ENCODE data around the gene CDH13.

The CDH13 gene

DNA sequence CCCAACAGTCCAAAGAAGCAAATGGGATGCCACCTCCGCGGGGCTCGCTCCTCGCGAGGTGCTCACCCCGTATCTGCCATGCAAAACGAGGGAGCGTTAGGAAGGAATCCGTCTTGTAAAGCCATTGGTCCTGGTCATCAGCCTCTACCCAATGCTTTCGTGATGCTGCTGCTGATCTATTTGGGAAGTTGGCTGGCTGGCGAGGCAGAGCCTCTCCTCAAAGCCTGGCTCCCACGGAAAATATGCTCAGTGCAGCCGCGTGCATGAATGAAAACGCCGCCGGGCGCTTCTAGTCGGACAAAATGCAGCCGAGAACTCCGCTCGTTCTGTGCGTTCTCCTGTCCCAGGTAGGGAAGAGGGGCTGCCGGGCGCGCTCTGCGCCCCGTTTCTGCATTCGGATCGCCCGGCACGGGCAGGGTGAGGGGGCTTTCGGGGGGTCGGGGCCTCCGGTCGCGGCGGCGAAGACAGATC lies at the start of gene CDH13:
CDH13 (plus strand) TSS at position 179 of the 471 bp plus-strand sequence.
- no peak for DNase-seq (ENCODE audit: low read depth)

DNA sequence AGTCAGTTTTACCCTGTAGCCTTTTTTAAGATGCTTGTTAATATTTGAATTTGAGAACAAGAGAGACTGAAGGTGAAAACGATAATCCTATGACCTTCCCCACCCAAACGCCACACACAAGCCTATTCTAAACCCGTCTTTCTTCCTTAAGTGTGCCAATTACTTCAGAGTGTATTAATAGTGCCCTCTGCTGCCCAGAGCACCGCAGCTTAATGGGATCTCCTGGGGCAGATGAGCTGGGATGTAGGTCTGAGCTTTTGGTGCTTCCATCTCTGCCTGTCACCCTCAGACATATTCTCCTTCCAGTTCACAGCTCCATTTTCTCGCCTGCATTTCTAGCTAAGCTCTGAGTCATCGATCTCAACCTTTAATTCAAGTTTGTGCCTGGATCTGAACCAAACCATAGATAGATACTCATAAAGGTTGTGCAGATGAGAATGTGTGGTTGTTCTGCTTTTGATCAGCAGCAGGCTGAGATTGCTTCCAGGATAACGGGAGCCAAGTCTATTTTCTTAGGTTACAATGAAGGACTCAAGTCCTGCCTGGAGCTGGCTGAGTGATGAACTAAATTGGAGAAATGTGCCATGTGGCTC lies 46.4 kb upstream of the CDH13 start:
- DNase-seq (ENCODE audit: low read depth) = no peak

GRCh38 chr16:82582975-82583374 lies 43.8 kb upstream of the CDH13 start:
- DNase-seq (ENCODE audit: low read depth) = no peak

DNA sequence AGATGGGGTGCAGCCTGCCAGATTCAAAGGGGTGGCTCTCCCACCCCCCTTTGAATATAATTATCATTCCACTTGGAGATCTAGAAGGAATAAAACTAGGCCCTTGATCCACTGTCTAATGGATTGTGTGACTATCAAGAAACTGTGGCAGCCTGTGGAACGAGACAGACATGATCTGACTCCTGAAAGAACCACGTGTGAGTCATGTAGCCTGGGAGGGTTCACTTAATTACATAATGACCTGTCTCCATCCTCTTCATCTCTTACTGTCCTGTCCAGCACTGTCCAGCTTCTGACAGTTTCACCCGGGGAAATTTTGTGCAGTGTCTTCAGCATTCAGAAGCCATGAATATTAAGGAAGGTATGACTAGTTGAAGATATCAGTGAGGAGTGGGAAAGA lies 43.3 kb upstream of the CDH13 start:
- no peak for DNase-seq (ENCODE audit: low read depth)

GRCh38 chr16:82584553-82585152 lies 42.1 kb upstream of the CDH13 start:
- no peak for DNase-seq (ENCODE audit: low read depth)

- DNase-seq (ENCODE audit: low read depth) = no peak
Observed at GRCh38 chr16:82585675-82586074, 41.1 kb upstream of the CDH13 start.

GRCh38 chr16:82586130-82586529 lies 40.6 kb upstream of the CDH13 start:
- no peak for DNase-seq (ENCODE audit: low read depth)

DNA sequence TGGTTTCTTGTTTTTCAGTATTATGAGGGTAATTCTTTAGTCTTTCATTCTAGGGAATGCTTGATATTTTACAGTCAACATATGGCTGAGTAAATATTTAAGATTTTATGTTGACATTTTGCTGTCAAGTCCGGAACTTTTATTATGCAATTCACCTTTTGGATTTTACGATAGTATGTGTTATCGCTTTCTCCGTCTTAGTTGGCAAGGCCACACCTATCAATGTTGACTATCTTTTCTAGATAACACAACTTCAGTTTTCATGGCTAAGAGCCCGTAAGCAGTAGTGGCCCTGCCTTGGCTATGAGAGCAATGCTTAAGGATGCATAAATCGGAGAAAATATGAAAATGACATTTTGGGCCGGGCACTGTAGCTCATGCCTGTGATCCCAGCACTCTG lies 39.5 kb upstream of the CDH13 start:
- no peak for DNase-seq (ENCODE audit: low read depth)

DNA sequence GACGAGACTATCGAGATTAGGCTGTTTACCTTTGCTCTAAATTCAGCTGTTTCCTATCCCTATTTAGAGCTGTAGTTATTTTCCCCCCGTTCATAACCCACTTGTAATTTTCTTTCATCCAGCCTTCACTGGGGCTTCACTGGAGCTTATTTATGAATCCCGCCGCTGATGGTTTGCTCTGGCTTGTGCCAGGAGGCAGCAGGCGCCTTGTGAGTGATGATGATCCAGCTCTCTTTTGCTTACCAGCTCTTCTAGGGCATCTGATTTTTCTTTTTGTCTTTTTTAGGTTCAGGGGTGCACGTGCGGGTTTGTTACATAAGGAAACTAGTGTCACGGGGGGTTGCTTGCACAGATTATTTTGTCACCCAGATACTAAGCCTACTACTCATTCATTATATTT lies 37.4 kb upstream of the CDH13 start:
- DNase-seq (ENCODE audit: low read depth) = no peak

- no peak for DNase-seq (ENCODE audit: low read depth)
Observed at GRCh38 chr16:82594114-82594513, 32.7 kb upstream of the CDH13 start.

GRCh38 chr16:82598771-82599170 lies 28.0 kb upstream of the CDH13 start:
- no peak for DNase-seq (ENCODE audit: low read depth)

DNA sequence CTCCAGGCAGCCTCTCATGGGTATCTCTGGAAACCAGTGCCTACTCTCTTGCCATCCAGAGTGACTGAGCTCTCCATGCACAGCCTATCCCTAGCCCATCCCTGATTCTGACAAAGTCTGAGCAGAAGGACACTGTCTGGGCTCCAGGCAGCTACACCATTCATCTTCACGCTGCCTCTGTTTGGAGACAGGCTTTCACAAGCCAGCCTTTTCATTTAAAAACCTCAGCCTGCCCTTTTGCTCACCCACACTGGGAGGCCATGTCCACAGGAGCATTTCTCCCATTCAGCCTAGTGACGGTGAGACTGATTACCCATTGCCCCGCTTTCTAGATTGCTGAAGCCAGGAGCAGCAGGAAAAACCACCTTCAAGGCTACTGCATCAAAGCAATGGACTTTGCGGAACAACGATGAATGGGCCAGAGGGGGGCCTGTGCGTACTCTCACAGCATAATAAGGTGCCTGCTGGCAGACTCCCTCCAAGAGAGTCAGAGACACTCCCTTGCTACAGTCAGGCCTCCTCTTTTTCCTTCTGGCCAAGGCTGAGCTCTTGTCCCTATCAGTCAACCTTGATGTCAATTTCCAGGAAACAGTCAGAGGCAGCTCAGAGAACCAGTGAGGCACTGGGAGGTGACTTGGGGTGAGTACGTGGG lies 24.7 kb upstream of the CDH13 start:
- no peak for DNase-seq (ENCODE audit: low read depth)

DNA sequence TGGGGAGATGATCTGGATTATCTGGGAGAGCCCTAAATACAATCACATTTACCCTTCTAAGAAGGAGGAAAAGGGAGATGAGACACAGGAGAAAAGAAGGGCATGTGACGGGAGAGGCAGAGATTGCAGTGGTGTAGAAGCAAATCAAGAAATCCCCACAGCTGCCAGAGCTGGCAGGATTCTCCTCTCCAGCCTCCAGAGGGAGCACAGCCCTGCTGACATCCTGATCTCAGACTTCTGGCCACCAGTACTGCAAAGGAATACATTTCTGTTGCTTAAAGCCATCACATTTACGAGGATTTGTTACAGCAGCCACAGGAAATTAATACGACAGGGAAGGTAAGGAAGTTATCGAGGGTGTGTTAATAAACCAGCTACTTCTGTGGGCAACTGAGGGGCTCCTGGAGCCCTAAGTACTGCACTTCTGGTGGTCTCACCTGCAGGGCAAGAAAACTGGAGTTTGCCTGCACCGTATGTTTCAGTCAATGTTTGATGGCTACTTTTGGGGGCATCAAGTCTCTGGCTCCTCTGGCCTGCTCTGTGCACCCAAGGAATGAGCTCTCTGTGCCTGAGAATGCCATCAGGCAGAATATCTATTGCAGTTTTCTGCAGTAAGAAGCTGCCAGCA lies 22.9 kb upstream of the CDH13 start:
- no peak for DNase-seq (ENCODE audit: low read depth)

DNA sequence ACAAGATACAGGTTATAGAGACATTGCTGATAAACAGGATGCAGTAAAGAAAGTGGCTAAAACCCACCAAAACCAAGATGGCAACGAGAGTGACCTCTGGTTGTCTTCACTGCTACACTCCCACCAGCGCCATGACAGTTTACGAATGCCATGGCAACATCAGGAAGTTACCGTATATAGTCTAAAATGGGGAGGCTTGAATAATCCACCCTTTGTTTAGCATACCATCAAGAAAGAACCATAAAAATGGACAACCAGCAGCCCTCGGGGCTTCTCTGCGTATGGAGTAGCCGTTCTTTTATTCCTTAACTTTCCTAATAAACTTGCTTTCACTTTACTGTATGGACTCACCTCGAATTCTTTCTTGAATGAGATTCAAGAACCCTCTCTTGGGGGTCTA lies 21.7 kb upstream of the CDH13 start:
- no peak for DNase-seq (ENCODE audit: low read depth)

GRCh38 chr16:82605863-82606620 lies 20.7 kb upstream of the CDH13 start:
- no peak for DNase-seq (ENCODE audit: low read depth)

DNA sequence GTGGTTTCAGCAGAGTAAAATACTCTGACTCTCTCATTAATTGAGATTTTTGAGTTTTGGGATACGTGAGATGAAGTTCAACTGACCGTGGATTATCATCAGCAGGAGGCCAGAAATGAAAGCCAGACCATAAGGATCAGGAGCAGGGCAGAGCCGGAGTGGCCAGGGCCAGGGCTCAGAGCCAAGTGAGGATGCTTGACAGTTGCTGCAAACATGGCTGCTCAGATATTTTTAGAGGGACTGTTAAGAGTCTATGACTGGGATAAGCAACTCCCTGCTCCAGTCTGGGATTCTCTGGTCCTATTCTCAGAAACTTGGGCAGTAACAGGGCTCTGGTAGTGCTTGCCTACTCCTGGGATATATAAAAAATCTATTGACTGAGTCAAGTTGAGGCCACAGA lies 17.6 kb upstream of the CDH13 start:
- no peak for DNase-seq (ENCODE audit: low read depth)

- DNase-seq (ENCODE audit: low read depth) = no peak
Observed at GRCh38 chr16:82612263-82612662, 14.5 kb upstream of the CDH13 start.

DNA sequence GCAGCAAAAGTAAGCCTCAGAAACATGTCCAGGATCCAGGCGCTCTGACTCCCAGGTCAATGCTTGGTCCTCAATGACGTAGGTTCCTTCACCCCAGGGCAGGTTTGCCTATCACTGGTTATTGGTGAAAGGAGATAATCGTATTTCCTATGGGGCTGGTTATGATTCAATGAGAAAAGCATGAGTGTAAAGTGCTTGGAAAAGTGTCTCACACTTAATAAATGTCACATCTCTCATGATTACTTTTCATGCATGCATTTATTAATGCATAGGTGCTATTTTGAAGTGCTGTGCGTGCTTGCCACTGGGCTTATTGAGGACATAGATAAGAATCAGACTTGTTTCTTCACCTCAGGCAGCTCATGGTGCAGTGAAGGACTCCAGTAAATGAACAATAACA lies 10.4 kb upstream of the CDH13 start:
- DNase-seq (ENCODE audit: low read depth) = no peak

DNA sequence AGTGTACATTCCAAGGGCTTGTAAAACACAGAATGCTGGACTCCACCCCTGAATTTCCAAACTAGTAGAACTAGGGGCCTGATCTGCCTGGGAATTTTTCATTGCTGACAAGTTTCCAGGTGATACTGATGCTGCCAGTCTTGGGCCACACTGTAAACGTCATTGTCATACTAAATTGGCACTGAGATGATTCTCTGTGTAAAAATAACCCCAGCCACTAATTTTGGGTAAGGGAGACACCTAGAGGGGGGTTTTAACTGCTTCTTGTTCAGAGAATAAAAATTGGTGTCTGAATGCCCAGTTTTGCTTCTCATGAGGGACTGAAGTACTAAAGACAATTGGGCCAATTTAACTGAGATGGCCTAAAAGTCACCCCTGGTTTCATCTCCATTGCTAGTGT lies 5.0 kb upstream of the CDH13 start:
- no peak for DNase-seq (ENCODE audit: low read depth)

DNA sequence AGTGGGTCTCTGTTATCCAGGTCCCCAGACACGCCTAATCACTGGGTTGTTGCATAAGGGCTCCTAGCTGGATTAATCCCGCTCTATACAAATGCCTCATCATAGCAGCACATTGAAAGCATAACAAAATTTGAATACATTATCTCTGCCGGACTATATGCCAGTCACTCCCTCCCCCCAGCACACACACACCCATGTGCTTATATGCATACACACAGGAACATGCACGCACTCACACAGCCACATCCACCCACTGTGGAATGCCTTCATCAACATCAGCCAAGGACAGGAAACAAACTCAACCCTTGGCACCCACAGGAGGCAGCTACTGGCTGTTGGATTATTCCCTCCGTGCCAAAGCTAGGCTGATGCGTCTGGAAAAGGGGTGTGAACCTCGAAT lies 3.5 kb upstream of the CDH13 start:
- DNase-seq (ENCODE audit: low read depth) = no peak

DNA sequence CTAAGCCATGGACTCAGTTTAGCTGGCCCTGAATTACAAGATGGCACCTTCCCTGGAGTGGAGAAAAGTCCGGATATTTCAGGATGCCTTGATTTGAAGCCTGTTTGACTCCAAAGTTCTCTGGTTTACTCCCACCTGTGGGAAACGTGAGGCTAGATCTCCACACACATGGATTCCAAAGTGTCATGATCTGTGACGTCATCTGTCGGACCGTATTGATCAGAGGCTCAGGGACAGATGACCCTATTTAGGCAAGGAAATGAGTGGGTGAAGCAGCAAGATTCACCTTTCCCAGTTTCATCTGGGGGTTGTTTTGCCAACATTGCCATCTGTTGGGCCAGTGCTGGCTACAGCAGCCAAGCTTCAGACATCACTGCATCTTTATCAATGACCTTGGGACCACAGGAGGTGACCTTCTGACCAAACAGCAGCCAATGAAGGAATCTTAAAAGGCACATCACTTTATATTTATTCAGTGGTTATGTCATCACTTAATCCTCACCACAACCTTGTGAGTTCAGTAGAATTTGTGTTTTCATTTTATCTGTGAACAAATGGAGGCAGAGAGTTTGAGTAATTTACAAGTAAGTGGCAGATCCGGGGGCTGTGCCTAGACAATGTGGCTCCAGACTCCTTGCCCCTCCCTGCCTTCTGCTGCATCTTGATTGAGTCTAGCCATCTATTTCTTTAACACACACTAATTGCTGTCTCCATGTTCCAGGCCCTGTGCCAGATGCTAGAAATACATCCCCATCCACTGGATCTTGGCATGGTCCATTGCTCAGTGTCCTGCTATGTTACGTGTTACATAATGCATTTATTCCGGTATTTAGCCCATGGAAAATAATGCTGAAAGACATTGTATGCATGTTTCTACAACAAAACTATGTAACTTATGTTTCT lies 1.5 kb upstream of the CDH13 start:
- DNase-seq (ENCODE audit: low read depth) = no peak

- no peak for DNase-seq (ENCODE audit: low read depth)
Observed at GRCh38 chr16:82628088-82628423, 1.3 kb downstream of the CDH13 start.
